Esophagus squamous epithelium (tissue), 5 donors: ENCODE results near the gene CREB3L1. TPM values are rescaled to one million over a fixed set of nuclear protein-coding genes. Genes with fewer than 3 reads are reported as not detected.

Experiments used
- DNase-seq: peaks from one replicate; lab custom pipeline; 2025; lab: John Stamatoyannopoulos, UW
- H3K27ac ChIP-seq, 4 donors: fragments of 200-600 bp; sonication (generic); one replicate each; pipeline ENCODE4 v1.5.1; 2016 to 2019; ENCODE audit warnings: mild to moderate bottlenecking in 1 of 4
- H3K27me3 ChIP-seq, 4 donors: fragments of 200-600 bp; sonication (generic); 1 replicate in 3 of 4; 2 replicates in 1 of 4; pipeline versions ENCODE4 v1.5.1 to v1.6.0; 2017 to 2021; ENCODE audit warnings: antibody characterized with exemption in 1 of 4
- H3K36me3 ChIP-seq, 3 donors: fragments of 200-600 bp; sonication (generic); one replicate each; pipeline ENCODE4 v1.5.1; 2016 to 2019
- H3K4me1 ChIP-seq, 3 donors: fragments of 200-600 bp; sonication (generic); one replicate each; pipeline ENCODE4 v1.5.1; 2017 to 2019
- H3K4me3 ChIP-seq, 4 donors: fragments of 200-600 bp; sonication (generic); 1 replicate in 3 of 4; 2 replicates in 1 of 4; pipeline ENCODE4 v1.5.1; 2016 to 2019; ENCODE audit warnings: mild to moderate bottlenecking in 2 of 4, moderate library complexity in 1 of 4
- H3K9me3 ChIP-seq, 3 donors: fragments of 200-600 bp; sonication (generic); one replicate each; pipeline ENCODE4 v1.5.1; 2016 to 2019
- CTCF ChIP-seq, 6 experiments: fragments of 450-650 bp in 4 of 6; fragments of 200-600 bp in 2 of 6; sonication (generic) in 2 of 6; IDR thresholded peaks; one replicate each; pipeline ENCODE4 v1.5.1; 2016 to 2019; ENCODE audit warnings: antibody characterized with exemption in 6 of 6, mild to moderate bottlenecking in 4 of 6, moderate library complexity in 4 of 6
- POLR2A ChIP-seq, 4 donors: fragments of 450-650 bp; IDR thresholded peaks; one replicate each; pipeline ENCODE4 v1.6.1; 2017; ENCODE audit warnings: antibody characterized with exemption in 4 of 4, mild to moderate bottlenecking in 4 of 4, moderate library complexity in 3 of 4
- WGBS, 2 donors: methylation state at CpG; one replicate each; pipeline ENCODE4 v1.1.5; 2018; 5-methylcytosine and 5-hydroxymethylcytosine counted together
- intact Hi-C: fragments of 100-400 bp; cut with DNase I; formaldehyde crosslinking; loops from one replicate; pipeline ENCODE4 v1.15.0; 2022
- total RNA-seq, 4 donors: library from RNA; depleted of rRNA; stranded (reverse); fragments of >200 nt; gene quantifications; one replicate each; pipeline ENCODE4 v1.1.0, GENCODE V29; 2016
- donor health status: DM: yes; HTN: yes; CAD: no.

CREB3L1 gene
- total RNA-seq, 4 donors from 2014 or later = 0.13 to 2.1 (median 0.63) TPM

DNA sequence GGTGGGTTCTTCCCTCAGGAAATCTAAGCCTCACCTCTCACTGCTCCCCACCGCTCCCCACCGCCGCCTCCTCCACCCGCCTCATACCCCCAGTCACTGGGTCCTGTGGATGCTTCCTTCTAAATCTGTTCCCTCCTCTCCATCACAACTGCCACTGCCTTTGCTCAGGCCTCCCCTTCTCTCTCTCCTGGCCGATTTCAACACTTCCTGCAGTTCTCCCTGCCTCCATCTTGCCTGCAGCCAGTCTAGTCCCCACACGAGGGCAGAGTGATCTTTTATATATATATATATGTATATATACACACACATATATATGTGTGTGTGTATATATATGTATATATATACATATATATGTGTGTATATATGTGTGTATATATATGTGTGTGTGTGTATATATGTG is 27.8 kb downstream of the CREB3L1 start:
- H3K36me3 ChIP-seq = no peaks in the 10 kb centered on the region
- H3K4me3 ChIP-seq = no peak overlapping the region
- TF ChIP-seq POLR2A (IDR thresholded peaks at IDR 0.05) (no peak), CTCF (IDR thresholded peaks at IDR 0.05) (no peak)
- intact Hi-C loops = loop anchor here (5.0 kb wide), 2 partner anchors 53 to 68 kb away; no protein-coding TSS in a partner anchor
- no peak for DNase-seq
- H3K9me3 ChIP-seq = no peaks in the 10 kb centered on the region
- H3K27me3 ChIP-seq = peaks cover 0 to 5% (median 0%) of the 10 kb centered on the region in 4 donors
- no peak overlapping the region for H3K27ac ChIP-seq
- WGBS, 2 donors = 59 to 68% methylated on average over 6 of the region's 6 CpGs
- peaks cover 0 to 12% (median 4%) of the 10 kb centered on the region in 3 donors for H3K4me1 ChIP-seq

- peaks cover 0 to 5% (median 0%) of the 10 kb centered on the region in 4 donors for H3K27me3 ChIP-seq
- TF ChIP-seq CTCF (IDR thresholded peaks at IDR 0.05) (no peak), POLR2A (IDR thresholded peaks at IDR 0.05) (no peak)
- no peak overlapping the region for H3K27ac ChIP-seq
- no peaks in the 10 kb centered on the region for H3K9me3 ChIP-seq
- WGBS, 2 donors = 74 to 78% methylated on average over 4 to 5 of the region's 5 CpGs
- H3K36me3 ChIP-seq = no peaks in the 10 kb centered on the region
- peaks cover 0 to 12% (median 4%) of the 10 kb centered on the region in 3 donors for H3K4me1 ChIP-seq
- intact Hi-C loops = loop anchor here (5.0 kb wide), 2 partner anchors 54 to 69 kb away; no protein-coding TSS in a partner anchor
- no peak overlapping the region for H3K4me3 ChIP-seq
- no peak for DNase-seq
Observed at GRCh38 chr11:46306296-46306853, 28.9 kb downstream of the CREB3L1 start.

GRCh38 chr11:46307369-46307768 is 29.9 kb downstream of the CREB3L1 start:
- no peaks in the 10 kb centered on the region for H3K36me3 ChIP-seq
- peaks cover 0 to 5% (median 0%) of the 10 kb centered on the region in 4 donors for H3K27me3 ChIP-seq
- intact Hi-C loops = loop anchor here (5.0 kb wide), 2 partner anchors 55 to 70 kb away; no protein-coding TSS in a partner anchor
- no peak for DNase-seq
- 48 to 85% methylated on average over 2 to 3 of the region's 3 CpGs for WGBS, 2 donors
- H3K4me3 ChIP-seq = no peak overlapping the region
- no peak overlapping the region for H3K27ac ChIP-seq
- H3K9me3 ChIP-seq = no peaks in the 10 kb centered on the region
- peaks cover 0 to 12% (median 4%) of the 10 kb centered on the region in 3 donors for H3K4me1 ChIP-seq
- no peak for TF ChIP-seq CTCF (IDR thresholded peaks at IDR 0.05)
- no peak for TF ChIP-seq POLR2A (IDR thresholded peaks at IDR 0.05)

- Histone ChIP-seq H3K9me3 (no peaks in the 10 kb centered on the region), H3K4me1 (peaks cover 0 to 12% (median 4%) of the 10 kb centered on the region in 3 donors), H3K4me3 (no peak overlapping the region), H3K27me3 (peaks cover 0 to 5% (median 0%) of the 10 kb centered on the region in 4 donors), H3K36me3 (no peaks in the 10 kb centered on the region), H3K27ac (no peak overlapping the region)
- WGBS, 2 donors = 0 to 20% methylated on average over 1 to 2 of the region's 14 CpGs
- TF ChIP-seq POLR2A (IDR thresholded peaks at IDR 0.05) (no peak), CTCF (IDR thresholded peaks at IDR 0.05) (no peak)
- DNase-seq = no peak
- intact Hi-C loops = loop anchor here (5.0 kb wide), 2 partner anchors 56 to 71 kb away; no protein-coding TSS in a partner anchor
Observed at GRCh38 chr11:46307785-46308341, 30.4 kb downstream of the CREB3L1 start.
